HL-60/S4 treated with retinoic acid at 250 ng/mL for 4 days and 3 days (cell line): ENCODE data around the gene CAST.
"Not testable (repeated sequence)": the region's sequence is repeated elsewhere in the genome, so short reads cannot be mapped to it uniquely, and the experiment has no call there.

ENCODE experiments used
- in situ Hi-C: fragments of 300-500 bp; cut with MboI; formaldehyde crosslinking; loops from 2 replicates; pipeline ENCODE4 v1.7.0; 2022; ENCODE audit warnings: low sequenced_read_pairs

Gene CAST

GRCh38 chr5:96742538-96742937 is 80.4 kb downstream of the CAST start:
- in situ Hi-C loops: no loop called here

GRCh38 chr5:96743065-96743768 is 81.0 kb downstream of the CAST start:
- in situ Hi-C loops: no loop called here

- in situ Hi-C loops: no loop called here
Observed at GRCh38 chr5:96743805-96744204, 81.6 kb downstream of the CAST start.

GRCh38 chr5:96744218-96744617 is 82.0 kb downstream of the CAST start:
- in situ Hi-C loops: not testable (repeated sequence)

DNA sequence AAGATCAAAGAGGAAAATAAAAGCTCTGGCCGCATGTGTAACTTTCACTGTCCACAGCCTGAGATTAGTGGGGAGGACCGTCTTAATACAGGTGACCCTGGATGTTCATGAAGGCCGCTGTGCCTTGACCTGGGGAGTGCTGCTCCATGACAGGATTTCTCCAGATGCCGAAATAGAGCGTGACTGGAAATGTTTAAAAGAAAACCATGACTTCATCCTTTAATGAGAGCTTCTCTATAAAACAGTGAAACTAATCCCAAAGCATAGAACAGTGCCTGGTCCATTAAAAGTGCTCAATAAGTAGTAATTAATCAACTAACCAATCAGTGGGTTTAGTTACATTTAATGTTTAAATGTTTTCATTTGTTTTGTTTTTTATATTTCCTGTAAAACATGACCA is 82.8 kb downstream of the CAST start:
- in situ Hi-C loops: no loop called here

DNA sequence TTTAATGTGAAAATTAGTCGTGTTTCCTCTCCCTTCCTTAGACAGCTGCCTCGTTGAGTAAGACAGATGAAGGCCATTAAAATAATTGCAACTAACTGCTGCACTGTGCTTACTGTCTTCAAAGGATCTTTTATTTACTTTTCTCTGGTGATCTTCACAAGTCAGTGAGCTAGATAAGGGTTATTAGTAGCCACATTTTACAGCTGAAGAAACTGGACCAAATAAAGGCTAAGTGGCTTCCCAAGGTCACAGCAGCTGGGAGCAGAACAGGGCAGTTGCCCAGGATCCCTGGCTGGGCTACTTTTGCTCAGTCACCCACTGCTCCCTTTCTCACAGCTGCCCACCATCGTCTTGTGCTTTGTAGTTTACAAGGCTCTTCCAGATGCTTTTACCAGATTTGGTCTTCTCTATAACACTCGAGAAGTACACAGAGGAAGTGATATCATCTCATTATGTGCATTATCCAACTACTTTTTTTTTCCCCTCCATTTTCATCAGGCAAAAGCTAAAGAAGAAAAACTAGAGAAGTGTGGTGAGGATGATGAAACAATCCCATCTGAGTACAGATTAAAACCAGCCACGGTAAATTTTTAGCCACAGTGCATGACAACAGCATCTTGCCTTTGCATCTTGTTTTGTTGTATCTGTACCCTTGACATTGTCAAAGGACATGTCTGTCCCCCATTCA is 83.8 kb downstream of the CAST start:
- in situ Hi-C loops: no loop called here

DNA sequence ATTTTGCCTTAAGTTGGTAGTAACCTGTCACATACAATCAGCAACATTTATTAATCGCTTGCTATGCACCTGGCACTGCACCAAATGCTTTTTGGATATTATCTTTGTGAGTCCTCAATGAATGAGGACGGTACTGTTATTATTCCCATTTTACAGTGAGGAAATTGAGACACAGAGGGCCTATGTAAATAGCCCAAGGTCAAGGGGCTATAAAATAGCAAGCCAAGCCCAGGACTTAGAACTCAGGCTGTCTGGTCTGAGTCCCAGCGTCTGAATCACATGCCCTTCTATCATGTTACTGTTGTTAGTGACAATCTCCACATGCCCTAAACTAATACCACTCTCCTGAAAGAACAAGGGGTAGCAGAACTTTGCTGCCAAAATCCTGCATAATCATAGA is 85.5 kb downstream of the CAST start:
- in situ Hi-C loops: no loop called here

DNA sequence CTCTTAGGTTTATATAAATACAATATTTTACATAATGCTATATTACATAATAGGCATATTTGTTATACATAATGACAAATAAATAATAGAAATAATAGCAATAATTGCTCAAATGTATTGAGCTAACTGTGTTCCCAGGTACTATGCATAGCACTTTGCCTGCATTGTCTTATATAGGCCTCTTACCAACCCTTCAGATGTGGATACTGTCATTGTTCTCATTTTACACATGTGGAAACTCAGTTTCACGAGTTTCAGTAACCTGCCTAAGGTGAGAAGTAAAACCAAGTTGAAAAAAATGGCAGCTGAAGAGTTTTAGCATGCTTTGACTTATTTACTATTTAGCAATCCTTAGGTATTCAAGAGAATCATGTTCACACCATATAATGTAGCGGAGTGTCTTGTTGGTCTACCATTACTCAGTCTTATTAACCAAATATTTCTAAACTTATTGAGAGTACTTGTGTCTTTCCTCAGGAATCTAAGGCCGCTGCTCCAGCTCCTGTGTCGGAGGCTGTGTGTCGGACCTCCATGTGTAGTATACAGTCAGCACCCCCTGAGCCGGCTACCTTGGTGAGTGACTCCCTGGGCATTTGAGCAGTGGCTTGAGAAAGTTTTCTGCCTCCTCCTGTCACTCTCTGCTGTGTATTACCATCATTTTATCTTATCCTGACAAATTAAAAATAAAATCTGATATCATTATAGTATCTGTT is 88.1 kb downstream of the CAST start:
- in situ Hi-C loops: loop anchor here (25.0 kb wide), 1 partner anchor 412 kb away; no protein-coding TSS in a partner anchor

DNA sequence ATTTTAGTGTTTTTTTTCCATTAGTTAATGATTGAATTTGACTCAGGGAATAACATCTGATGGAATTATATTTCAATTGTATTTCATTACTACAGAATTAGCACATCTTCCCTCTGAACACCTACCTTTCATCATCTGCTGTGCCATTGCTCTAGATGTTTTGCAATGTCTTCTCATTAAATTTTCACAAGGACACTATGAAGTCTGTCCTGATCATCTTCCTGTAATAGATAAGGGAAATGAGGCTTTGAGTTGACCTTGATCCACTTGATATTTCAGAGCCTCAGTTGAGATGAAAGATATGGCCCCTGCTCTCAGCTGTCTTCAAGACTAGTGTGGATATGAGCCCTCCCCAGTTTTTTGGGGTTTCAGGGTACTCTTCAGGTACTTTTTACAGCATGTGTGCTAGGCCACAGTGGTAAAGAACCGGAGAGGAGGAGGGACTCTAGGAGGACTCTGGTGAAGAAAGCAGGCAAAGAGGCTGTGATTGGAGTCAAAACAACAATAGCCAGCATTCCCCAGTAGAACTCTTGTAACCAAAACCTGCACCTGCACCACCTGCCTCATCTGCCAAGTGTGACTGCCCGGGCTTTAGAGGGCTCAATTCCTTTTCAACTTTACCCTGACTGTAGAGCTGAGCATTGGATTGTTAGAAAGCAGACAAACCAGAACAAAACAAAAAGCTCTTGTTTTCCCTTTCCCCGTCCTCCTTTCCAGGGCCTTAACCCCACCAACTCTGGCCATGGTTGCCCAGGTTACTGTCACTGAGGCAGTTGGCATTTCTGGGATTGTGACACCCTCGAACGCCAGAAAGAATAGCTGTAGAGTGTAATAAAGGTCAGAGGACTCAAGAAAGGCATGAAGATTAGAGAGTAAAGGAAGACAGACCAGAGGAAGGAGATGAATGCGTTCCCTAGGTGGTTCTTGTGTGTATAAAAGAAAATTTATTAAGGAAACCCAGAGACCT is 89.3 kb downstream of the CAST start:
- in situ Hi-C loops: loop anchor here (25.0 kb wide), 1 partner anchor 411 kb away; no protein-coding TSS in a partner anchor

DNA sequence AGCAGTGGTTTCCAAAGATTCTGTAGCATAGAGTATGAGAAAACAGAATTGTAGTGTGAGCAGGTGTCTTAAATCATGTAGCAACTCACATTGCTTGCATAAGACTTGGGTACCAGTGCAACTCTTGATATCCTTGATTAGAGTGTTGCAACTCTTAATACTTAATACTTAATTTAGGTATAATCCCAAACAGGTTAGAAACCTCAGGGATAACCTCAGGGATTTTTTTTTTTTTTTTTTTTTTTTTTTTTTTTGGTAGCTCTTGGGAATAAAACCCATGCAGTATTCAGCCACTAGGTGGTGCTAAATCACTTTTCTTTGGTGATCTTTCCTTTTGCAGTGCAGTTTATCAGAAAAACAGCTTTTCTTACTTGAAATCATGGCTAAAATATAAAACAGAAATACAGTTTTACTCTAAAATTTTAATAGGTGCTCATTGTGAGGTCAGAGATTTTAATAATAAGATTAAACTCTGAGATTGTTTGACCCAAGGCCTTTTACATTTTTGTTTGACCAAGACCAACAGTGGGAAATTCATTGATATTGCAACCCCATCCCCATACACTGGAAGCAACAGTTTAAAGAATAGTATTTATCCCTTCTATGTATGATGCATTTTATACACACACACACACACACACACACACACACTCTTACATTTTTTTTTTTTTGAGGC is 90.3 kb downstream of the CAST start:
- in situ Hi-C loops: loop anchor here (25.0 kb wide), 1 partner anchor 410 kb away; no protein-coding TSS in a partner anchor

DNA sequence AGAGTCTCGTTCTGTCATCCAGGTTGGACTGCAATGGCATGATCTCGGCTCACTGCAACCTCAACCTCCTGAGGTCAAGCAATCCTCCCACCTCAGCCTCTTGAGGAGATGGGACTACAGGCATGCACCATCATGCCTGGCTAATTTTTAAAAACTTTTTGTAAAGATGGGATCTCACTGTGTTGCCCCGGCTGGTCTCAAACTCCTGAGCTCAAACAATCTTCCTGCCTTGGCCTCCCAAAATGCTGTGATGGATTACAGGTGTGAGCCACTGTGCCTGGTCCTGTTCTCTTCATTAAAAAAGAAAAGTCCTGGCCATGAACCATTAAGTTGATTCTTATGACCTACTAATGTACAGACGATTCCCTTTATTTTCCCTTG is 90.8 kb downstream of the CAST start:
- in situ Hi-C loops: loop anchor here (25.0 kb wide), 1 partner anchor 409 kb away; no protein-coding TSS in a partner anchor

DNA sequence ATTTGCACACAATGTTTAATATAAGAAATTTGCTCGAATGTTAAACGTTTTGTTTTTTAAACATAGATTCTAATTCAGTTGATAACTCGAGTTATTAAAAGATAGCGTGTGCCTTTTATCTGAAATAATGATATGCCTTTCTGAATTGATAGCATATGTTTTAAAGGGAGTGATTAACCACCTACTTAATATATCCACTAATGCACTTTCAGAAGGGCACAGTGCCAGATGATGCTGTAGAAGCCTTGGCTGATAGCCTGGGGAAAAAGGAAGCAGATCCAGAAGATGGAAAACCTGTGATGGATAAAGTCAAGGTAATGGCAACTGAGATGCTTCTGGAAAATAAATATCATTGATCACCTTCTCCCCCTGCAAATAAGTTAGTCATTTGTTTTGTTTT is 91.7 kb downstream of the CAST start:
- in situ Hi-C loops: loop anchor here (25.0 kb wide), 1 partner anchor 408 kb away; no protein-coding TSS in a partner anchor

DNA sequence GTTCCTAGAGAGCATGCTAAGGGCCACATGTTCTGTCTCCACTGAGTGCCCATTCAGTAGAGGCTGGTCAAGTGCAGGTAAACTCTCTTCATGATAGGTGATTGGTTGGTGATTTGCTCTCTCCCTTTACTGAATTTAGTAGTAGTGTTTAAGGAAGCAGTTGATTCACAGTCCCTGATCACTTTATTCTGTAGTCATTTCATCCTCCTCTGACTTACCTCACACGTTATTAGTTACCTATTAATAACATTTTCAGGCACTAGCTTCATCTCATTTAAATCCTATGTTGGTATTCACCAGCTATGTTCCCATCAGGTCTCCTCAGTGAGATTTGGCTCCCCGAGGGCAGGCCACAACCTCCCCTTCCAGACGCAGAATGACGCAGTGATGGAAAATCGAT is 93.7 kb downstream of the CAST start:
- in situ Hi-C loops: loop anchor here (25.0 kb wide), 1 partner anchor 406 kb away; no protein-coding TSS in a partner anchor

DNA sequence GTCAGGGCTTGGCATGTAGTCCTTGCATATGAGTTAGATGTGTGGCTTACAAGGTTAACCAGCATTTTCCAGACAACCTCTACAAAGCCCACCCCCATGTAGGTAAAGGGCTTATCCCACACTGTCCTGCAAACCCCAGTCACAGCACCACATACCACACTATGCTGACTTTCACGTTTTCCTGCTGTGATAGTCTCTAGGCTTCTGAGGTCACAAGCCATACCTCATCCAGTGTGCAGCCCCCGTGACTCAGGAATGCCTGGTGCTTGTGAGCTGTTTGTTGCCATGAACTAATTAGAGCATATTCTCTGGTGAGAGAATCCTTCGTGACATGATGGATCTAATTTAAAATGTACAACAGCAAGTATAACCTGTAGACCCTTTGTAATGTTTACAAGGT is 94.8 kb downstream of the CAST start:
- in situ Hi-C loops: loop anchor here (25.0 kb wide), 1 partner anchor 405 kb away; no protein-coding TSS in a partner anchor

GRCh38 chr5:96758621-96759020 is 96.4 kb downstream of the CAST start:
- in situ Hi-C loops: loop anchor here (25.0 kb wide), 1 partner anchor 404 kb away; no protein-coding TSS in a partner anchor

GRCh38 chr5:96761618-96762017 is 99.4 kb downstream of the CAST start:
- in situ Hi-C loops: loop anchor here (25.0 kb wide), 1 partner anchor 401 kb away; no protein-coding TSS in a partner anchor

- in situ Hi-C loops: loop anchor here (25.0 kb wide), 1 partner anchor 399 kb away; no protein-coding TSS in a partner anchor
Observed at GRCh38 chr5:96763026-96763425, 100.8 kb downstream of the CAST start.

DNA sequence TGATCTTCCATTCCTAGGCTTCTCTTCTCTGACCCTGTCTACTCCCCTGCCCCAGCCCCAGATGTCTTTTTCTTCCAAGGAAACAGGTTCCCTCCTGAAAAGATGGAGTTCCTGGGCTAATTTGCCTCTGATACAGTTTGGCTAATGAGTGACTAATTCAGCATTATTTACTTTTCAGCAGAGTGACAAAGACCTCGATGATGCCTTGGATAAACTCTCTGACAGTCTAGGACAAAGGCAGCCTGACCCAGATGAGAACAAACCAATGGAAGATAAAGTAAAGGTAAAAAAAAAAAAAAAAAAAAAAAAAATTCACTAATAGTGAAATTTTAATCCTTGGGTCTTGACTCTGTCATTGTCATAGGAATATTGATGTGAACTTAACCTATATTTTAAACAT is 102.9 kb downstream of the CAST start:
- in situ Hi-C loops: loop anchor here (25.0 kb wide), 1 partner anchor 397 kb away; no protein-coding TSS in a partner anchor

- in situ Hi-C loops: loop anchor here (25.0 kb wide), 1 partner anchor 394 kb away; no protein-coding TSS in a partner anchor
Observed at GRCh38 chr5:96768708-96769251, 106.6 kb downstream of the CAST start.
